ACC112 (cell line): Measurements from ENCODE around the gene TMED5.
"Not testable (repeated sequence)": the region's sequence is repeated elsewhere in the genome, so short reads cannot be mapped to it uniquely, and the experiment has no call there.

Experiments
- H2AFZ ChIP-seq: fragments of 200-600 bp; sonication (generic); one replicate; pipeline ENCODE4 v1.6.0; 2017; ENCODE audit warnings: antibody characterized with exemption, low read length; ENCODE audit not compliant: unreplicated experiment
- H3K27ac ChIP-seq: fragments of 200-600 bp; sonication (generic); 2 replicates; pipeline ENCODE4 v1.5.1; 2014; ENCODE audit warnings: low read depth, mild to moderate bottlenecking, antibody characterized with exemption, low read length, moderate library complexity
- H3K27me3 ChIP-seq: fragments of 200-600 bp; sonication (generic); 2 replicates; pipeline ENCODE4 v1.6.1; 2014; ENCODE audit warnings: mild to moderate bottlenecking, antibody characterized with exemption, low read length, moderate library complexity, mixed read lengths; ENCODE audit not compliant: insufficient read depth
- H3K36me3 ChIP-seq: fragments of 200-600 bp; sonication (generic); 2 replicates; pipeline ENCODE4 v1.6.1; 2016; ENCODE audit warnings: mild to moderate bottlenecking, antibody characterized with exemption, low read length, moderate library complexity, mixed read lengths; ENCODE audit not compliant: insufficient read depth
- H3K4me1 ChIP-seq: fragments of 200-600 bp; sonication (generic); one replicate; pipeline ENCODE4 v1.6.1; 2016; ENCODE audit warnings: low read length, mixed read lengths; ENCODE audit not compliant: insufficient read depth, unreplicated experiment, control insufficient read depth
- H3K4me3 ChIP-seq: fragments of 200-600 bp; sonication (generic); 2 replicates; pipeline ENCODE4 v1.5.1; 2014; ENCODE audit warnings: mild to moderate bottlenecking, low read depth, low read length
- H3K79me2 ChIP-seq: fragments of 200-600 bp; sonication (generic); one replicate; pipeline ENCODE4 v1.6.0; 2016; ENCODE audit warnings: low read length; ENCODE audit not compliant: control insufficient read depth, unreplicated experiment, insufficient read depth

Gene TMED5

DNA sequence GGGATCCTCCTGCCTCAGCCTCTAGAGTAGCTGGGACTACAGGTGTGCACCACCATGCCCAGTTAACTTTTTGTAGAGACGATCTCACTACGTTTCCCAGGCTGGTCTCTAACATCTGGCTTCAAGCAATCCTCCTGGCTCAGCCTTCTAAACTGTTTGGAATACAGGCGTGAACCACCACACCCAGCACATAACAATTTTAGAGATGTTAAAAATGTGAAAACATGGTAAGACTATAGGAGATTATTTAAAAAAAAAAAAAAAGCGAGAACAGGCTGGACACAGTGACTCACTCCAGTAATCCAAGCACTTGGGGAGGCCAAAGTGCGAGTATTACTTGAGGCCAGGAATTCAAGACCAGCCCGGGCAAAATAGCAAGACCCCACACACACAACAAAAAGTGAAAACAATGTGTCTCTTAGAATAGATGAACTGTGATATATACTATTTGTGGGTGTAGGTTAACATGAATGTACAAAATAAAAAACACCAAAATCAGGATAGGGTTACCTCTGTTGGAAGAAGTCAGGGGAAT lies 19.9 kb upstream of the TMED5 start:
- no peaks in the 10 kb centered on the region for H3K27me3 ChIP-seq
- no peak overlapping the region for H3K4me3 ChIP-seq
- H2AFZ ChIP-seq: no peak overlapping the region
- peaks cover 33% of the 10 kb centered on the region for H3K36me3 ChIP-seq
- no peaks in the 10 kb centered on the region for H3K4me1 ChIP-seq
- H3K79me2 ChIP-seq: no peaks in the 10 kb centered on the region
- H3K27ac ChIP-seq: no peak overlapping the region

DNA sequence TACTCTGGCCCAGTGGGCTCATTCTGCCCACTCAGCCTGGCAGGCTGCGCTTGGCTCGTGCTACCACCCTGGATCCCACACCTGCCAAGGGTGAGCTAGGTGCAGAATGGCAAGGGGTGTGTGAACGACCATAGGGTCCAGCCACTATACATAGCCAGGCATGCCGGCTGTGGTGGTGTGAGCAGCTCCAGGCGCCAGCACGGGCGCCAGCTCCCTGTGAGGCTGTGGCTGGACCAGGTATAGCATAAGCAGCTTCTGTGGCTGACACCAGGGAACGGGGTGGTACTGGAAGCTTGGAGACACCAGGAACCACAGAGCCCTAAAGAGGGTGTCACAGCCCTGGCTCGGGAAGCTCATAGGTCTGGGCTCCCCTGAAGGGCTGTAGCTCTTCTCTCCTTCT lies 18.9 kb upstream of the TMED5 start:
- no peak overlapping the region for H3K4me3 ChIP-seq
- H3K27ac ChIP-seq: no peak overlapping the region
- no peaks in the 10 kb centered on the region for H3K79me2 ChIP-seq
- no peaks in the 10 kb centered on the region for H3K4me1 ChIP-seq
- H2AFZ ChIP-seq: no peak overlapping the region
- H3K36me3 ChIP-seq: peaks cover 37% of the 10 kb centered on the region
- no peaks in the 10 kb centered on the region for H3K27me3 ChIP-seq

DNA sequence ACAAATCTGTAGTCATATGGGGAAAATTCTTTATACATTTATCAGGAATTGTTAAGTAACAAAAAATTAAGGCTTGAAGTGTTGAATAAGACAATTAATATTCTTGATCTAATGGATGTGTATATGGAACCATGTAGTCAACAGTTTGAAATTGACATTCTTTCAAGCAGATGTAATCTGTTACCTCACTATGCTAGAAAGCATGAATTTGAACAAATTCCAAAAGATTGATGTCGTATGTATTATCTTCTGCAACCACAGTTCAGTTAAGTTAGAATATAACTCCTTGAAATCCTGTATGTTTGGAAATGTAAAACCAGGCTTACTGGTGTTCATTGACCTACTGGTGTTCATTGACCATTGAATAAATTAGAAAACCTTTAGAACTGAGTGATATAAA lies 16.4 kb upstream of the TMED5 start:
- Histone ChIP-seq H3K27ac (no peak overlapping the region; the same call in 1 of the 2 replicates), H3K27me3 (no peaks in the 10 kb centered on the region), H3K4me3 (no peak overlapping the region), H3K79me2 (no peaks in the 10 kb centered on the region), H3K36me3 (peaks cover 33% of the 10 kb centered on the region), H3K4me1 (no peaks in the 10 kb centered on the region), H2AFZ (no peak overlapping the region)

DNA sequence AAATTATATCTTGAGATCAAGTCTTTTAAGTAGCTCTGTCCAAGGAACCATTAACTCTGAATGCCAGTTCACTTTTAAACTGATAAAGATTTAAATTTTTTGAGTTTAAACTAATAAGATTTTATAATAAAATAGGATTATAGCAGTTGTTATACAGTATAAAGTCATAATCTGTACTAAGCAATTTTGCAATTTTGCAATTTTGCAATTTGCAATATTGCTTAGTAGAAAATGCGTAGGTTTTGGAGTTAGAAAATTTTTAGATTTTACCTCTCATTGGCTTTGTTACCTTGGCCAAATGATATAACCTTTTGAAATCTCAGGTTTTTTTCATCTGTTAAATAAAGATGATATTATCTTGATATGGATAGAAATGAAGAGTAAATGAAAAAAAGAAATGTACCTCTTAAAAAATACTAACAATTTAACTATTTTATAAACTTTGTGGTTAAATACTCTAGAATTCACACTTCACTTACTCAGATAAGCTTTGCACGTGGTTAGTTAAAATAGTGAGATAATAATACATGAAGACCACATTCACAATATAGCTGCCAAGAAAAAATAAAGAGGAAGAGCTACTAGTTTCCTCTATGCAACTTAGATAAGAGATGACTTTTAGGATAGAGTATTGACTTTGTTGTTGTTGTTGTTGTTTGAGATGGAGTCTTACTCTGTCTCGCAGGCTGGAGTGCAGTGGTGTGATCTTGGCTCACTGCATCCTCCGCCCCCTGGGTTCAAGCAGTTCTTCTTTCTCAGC lies 14.2 kb upstream of the TMED5 start:
- Histone ChIP-seq H3K4me1 (no peaks in the 10 kb centered on the region), H3K36me3 (peaks cover 33% of the 10 kb centered on the region), H3K27ac (no peak overlapping the region), H3K79me2 (no peaks in the 10 kb centered on the region), H2AFZ (no peak overlapping the region), H3K4me3 (no peak overlapping the region), H3K27me3 (no peaks in the 10 kb centered on the region)

DNA sequence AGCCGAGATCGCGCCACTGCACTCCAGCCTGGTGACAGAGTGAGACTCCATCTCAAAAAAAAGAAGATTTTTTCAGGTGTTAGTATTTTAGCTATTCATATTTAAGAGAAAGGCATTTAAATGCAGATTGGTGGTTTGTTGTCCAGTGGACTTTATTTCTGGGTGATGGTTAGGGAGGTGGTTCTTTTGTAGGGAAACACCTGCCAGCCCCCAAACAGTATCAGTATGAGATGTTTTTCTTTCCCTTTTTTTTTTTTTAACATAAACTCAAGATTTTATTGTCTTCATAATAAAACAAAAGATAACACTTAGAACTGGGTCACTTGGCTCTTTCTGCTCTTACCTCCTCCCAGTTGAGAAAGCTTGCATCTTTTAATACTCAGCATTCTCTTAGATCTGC lies 10.2 kb upstream of the TMED5 start:
- Histone ChIP-seq H3K27ac (no peak overlapping the region), H3K4me3 (no peak overlapping the region), H3K27me3 (no peaks in the 10 kb centered on the region), H3K4me1 (peaks cover under 1% of the 10 kb centered on the region), H3K36me3 (peaks cover 14% of the 10 kb centered on the region), H3K79me2 (no peaks in the 10 kb centered on the region), H2AFZ (no peak overlapping the region)

DNA sequence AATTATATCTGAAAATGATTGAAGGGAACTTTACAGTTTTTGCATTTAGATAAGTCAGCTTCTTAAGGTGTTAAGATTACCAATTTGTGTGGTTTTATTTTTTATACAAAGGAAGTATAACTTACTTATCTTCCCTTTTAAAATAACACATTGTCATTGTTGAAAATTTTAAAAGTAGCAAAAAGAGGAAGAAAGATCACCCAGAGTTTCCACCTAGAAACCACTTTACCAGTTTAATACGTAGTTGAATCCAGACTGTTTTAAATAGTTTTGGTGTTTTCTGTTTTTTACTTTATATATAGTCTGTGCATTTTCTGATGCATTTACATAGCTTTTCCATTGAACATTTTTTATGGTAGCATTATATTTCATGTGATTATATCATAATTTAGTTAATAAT lies 6.5 kb upstream of the TMED5 start:
- Histone ChIP-seq H3K4me1 (peaks cover 28% of the 10 kb centered on the region), H2AFZ (no peak overlapping the region), H3K27ac (no peak overlapping the region), H3K4me3 (no peak overlapping the region), H3K36me3 (no peaks in the 10 kb centered on the region), H3K79me2 (peaks cover 17% of the 10 kb centered on the region), H3K27me3 (no peaks in the 10 kb centered on the region)

DNA sequence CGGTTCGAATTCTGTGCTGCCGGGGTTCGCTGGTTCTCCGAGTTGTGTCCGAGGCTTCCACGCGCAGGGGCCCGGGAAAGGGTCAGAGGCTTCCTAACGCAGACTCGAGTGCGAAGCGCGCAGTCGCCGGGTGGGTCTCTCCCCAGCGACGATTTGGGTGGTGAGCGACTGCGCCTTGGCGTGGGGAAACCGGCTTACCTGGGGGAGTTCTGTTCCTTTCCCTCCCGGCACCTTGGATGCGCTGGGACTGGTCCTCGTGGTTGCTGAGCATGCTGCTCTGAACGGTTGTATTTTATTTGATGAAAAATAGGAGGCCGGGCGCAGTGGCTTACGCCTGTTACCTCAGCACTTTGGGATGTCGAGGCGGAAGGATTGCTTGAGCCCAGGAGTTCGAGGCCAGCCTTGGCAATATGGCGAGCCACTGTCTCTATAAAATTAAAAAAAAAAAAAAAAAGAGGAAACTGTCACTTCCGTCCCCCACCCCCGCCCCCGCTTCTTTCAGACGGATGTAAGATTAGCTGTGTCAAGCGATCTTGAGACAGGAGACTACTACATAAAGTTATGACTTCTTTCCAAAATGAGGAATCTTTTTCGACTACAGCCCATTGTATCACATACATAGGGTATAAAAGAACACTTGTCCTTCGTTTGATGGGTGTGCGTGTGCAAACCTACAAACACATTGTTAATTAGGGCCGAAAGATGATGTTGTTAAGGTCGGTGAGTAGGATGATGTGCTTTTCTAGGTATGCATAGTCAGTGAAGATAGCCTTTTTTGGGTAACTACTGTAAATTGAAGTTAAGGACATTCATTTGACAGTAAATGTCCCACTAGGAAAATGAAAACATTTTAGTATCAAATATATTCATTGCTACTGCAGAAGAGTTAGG lies 755 bp upstream of the TMED5 start, which contains the start of gene CCDC18:
Gene CCDC18, plus strand, starts transcription at position 2 of the 891 bp plus-strand sequence. CDS start 2,638 bp downstream, outside the sequence.
- Histone ChIP-seq H3K27ac (peak within 1 kb of the TSS; percentile 96), H3K4me3 (peak within 1 kb of the TSS; percentile 91), H3K36me3 (0 out of 2 replicates have a peak, but pooled peaks cover 6% of the 10 kb centered on the region), H3K79me2 (peaks cover 58% of the 10 kb centered on the region), H3K27me3 (no peaks in the 10 kb centered on the region), H2AFZ (peak within 1 kb of the TSS; percentile 45), H3K4me1 (peaks cover 29% of the 10 kb centered on the region)

DNA sequence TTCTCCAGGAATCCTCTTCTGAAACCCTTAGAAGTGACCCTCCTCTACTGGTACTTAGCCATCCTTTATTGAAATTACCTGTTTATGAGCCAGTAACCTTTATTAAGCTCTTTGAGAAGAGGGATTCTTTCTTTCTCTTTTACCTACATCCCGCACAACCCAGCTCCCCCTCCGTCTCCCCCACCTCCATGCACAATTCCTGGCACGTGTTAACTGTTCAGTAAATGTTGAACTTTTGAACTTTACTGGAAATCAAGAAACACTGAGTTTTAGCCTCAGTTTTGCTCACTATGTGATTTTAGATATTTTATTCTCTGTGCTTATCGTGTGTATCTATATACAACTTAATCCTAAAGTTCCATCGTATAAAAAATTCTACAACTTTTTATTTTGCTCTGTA lies 1.8 kb downstream of the TMED5 start:
- peak overlapping the region; percentile 91 for H3K4me3 ChIP-seq
- H3K36me3 ChIP-seq: peaks cover 12% of the 10 kb centered on the region
- no peak overlapping the region for H2AFZ ChIP-seq
- no peaks in the 10 kb centered on the region for H3K27me3 ChIP-seq
- H3K4me1 ChIP-seq: peaks cover 17% of the 10 kb centered on the region
- H3K27ac ChIP-seq: peak overlapping the region; percentile 96
- H3K79me2 ChIP-seq: peaks cover 77% of the 10 kb centered on the region

DNA sequence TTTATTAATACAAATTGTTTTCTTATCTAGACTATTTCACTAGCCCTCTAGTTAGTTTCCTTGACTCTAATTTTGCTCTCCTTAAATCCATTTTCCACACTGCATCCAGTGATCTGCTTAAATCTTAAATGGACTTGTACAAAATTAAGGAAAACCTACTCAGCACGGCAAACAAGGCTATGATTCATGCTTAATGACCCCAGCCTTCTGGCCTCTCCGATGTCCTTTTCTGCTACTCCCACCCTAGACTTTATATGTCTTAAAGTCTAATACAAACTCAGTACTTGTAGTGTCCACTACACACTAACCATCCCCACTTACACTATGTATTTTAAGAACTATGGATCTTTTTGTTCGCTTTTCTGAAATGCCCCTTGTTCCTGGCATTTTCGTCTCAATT lies 2.2 kb downstream of the TMED5 start:
- peaks cover 12% of the 10 kb centered on the region for H3K36me3 ChIP-seq
- H3K79me2 ChIP-seq: peaks cover 78% of the 10 kb centered on the region
- no peak overlapping the region for H2AFZ ChIP-seq
- no peaks in the 10 kb centered on the region for H3K27me3 ChIP-seq
- peak overlapping the region; percentile 96; the same call in 1 of the 2 replicates for H3K27ac ChIP-seq
- H3K4me3 ChIP-seq: peak overlapping the region; percentile 91
- H3K4me1 ChIP-seq: peaks cover 13% of the 10 kb centered on the region

DNA sequence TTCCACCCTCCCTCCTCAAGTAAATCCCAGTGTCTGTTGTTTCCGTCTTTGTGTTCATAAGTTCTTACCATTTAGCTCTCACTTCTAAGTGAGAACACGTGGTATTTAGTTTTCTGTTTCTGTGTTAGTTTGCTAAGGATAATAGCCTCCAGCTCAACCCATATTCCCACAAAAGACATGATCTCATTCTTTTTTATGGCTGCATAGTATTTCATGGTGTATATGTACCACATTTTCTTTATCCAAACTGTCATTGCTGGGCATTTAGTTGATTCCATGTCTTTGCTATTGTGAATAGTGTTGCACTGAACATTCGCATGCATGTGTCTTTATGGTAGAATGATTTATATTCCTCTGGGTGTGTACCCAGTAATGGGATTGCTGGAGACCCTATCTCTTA lies 5.6 kb downstream of the TMED5 start:
- H3K4me1 ChIP-seq: peaks cover 10% of the 10 kb centered on the region
- not testable (repeated sequence) for H2AFZ ChIP-seq

More for the DNA sequence above, 5.6 kb downstream of the TMED5 start:
- not testable (repeated sequence) for H3K4me3 ChIP-seq, H3K27me3 ChIP-seq, H3K27ac ChIP-seq
- Histone ChIP-seq H3K36me3 (peaks cover 20% of the 10 kb centered on the region), H3K79me2 (peaks cover 86% of the 10 kb centered on the region)
